GM12872 (cell line): ENCODE measurements around the gene ST8SIA2.

Experiments used
- CTCF ChIP-seq: IDR thresholded peaks from 3 replicates; pipeline ENCODE4 v1.5.1; 2011; ENCODE audit warnings: low read depth, mild to moderate bottlenecking, low read length, moderate library complexity; ENCODE audit not compliant: insufficient read depth

Gene ST8SIA2

GRCh38 chr15:92505611-92506010, 111.9 kb downstream of the ST8SIA2 start:
- no peak for TF ChIP-seq CTCF

GRCh38 chr15:92506506-92506905, 112.8 kb downstream of the ST8SIA2 start:
- TF ChIP-seq CTCF = no peak

GRCh38 chr15:92510163-92510882, 116.6 kb downstream of the ST8SIA2 start:
- no peak for TF ChIP-seq CTCF
